NCI-H1105 treated with DMSO at 0.1 percent for 48 hours (cell line): Measurements from ENCODE around the gene ASTL.
A peak's percentile ranks its signal among the peaks of the same experiment; 100 is the strongest.
"Not testable (repeated sequence)": the region's sequence is repeated elsewhere in the genome, so short reads cannot be mapped to it uniquely, and the experiment has no call there.

Experiments
- DNase-seq: peaks from one replicate; lab custom pipeline; 2025; lab: John Stamatoyannopoulos, UW

Gene ASTL

DNA sequence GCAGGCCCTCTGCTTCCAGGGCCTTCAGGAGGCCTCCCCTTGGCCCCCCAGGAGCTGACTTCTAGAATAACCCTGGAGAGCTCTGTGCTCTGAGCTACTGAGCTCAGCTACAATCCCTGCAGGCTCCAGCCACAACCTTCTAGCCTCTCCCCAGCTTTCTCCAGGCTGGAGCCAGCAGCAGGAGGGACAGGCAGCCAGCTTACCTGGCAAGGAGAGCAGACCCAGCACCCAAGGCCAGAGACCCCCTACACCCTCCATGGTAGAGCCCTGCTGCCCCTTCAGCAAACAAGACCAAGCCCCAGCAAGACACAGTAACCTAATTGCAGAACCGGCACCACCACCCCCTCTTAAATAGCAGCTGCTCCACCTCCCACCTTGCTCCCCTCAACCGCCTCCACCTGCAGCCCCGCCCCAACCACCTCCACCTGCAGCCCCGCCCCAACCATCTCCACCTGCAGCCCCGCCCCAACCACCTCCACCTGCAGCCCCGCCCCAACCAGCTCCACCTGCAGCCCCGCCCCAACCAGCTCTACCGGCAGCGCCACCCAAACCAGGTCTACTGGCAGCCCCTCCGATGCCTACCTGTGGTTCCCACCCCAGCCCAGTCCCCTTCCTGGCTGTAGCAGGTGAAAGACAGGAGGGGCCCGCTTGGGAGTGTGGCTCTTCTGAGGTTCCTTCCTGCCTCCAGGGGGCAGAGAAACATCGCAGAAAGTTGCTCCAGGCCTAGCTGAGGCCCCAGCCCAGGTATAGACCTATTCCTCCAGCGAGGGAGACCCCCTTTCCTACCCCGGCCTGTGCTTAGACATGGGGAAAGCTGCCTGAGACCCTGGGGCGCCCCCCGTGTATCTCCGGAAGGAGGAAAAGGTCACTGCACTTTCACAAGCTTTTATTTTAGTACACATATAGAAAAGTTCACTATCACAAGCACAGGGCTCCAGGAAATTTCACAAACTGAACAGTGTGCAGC lies at the start of gene ASTL:
TSS of gene ASTL (minus strand) at position 324 of the 967 bp plus-strand sequence. CDS start at position 258, 66 bp downstream.
- peak; percentile 75 for DNase-seq

DNA sequence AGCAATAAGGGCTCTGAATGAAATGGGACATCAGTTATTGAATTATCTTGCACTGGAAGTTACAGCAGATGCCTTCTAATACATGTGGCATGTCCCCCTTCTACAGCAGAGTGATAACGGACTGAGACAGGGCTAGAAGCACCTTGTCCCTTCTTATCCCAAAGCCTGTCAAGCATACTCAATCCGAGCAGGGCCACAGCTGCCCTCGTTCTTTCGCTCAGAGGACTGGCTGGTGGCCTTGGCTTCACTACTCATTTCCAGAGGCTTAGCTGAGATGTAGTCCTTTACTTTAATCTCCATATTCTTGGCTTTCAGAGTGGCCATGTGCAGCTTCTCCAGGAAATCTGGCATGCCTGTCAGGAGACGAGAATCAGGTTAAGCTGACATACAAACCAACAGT lies 48.3 kb upstream of the ASTL start:
- no peak for DNase-seq

DNA sequence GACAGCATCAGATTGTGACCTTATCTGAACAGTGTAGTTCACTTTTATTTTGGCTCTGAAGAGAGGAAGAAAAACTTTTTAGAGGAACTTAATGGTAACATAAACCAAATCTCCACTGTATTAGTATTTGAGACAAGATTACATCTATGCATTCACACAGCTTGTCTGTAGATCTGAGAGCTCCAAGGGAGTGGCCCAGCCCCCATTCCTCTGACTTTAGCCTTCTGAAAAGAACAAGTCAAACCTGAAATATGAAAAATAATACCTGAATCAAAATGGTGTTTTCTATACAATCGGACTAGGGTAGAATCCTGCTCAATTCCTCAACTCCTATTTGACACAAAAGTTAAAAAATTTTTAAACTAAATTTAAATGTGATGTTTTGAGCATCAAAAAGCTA lies 47.2 kb upstream of the ASTL start:
- no peak for DNase-seq

DNA sequence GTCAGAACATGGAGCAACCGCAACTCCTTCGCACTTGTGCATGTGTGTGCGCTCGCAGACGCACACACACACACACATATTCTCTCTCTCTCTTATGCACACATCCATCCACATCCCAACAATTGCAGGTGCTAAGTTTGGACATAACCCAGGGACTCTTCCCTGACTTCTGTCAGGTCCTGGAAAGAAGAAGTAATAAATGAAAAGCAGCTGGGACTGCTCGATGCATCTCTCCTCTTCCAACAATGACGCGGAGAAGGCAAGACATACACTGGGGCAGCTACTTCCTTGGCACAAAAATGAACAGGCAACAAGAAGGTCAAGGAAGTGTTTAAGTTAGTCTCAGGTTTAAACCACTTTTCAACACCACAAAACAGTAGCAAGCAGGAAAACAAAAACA lies 46.7 kb upstream of the ASTL start:
- DNase-seq: no peak

DNA sequence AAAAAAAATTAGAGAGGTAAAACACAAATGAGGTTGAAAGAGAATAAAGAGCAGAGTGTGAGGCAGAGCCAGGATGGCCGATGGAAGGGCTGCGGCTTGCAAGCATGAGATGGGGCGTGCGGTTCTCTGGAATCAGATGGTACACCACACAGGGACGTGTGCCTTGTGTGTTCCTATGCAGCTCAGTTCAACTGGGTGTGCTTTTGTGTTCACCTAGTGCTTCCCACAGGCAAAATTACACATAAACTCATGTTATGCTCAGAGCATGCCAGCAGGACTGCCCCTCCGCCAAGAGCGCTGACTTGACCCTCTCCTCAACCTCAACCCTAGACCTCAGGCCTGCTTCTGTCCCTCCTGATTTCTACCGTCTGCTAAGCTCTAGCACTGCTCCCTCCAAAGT lies 45.9 kb upstream of the ASTL start:
- no peak for DNase-seq

DNA sequence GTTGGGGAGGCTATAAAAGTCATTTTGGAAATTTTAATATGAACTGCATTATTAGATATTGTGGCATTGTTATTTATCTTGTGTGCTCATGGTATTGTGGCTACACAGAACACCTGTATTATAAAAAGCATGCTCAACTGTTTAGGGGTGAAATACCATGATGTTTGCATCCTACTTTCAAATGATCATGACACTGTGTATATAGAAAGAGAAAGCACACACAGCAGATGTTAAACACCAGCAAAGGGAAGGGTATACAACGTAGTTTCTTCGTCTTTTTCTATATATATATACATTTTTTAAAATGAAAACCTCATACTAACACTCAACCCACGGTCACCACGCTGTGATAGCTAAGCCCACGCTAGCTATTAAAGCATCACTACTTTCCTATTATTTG lies 43.2 kb upstream of the ASTL start:
- DNase-seq: no peak

DNA sequence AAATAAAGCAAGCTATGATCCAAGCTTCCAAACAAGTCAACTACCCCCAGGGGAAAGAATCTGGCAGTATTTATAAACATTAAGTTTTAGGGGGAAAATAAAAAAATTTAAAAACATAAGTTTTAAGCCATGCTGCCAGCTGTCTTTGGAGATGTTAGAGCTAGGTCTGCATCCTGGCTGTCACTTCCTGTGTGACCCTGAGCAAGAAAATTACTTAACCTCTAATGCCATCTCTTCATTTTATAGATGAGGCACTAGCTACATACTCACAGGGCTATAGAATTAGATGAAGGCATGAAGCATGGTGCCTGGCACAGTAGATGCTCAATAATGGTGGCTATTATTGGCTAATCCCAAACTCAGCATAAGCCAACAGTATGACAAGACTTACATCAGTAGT lies 42.2 kb upstream of the ASTL start:
- DNase-seq: no peak

DNA sequence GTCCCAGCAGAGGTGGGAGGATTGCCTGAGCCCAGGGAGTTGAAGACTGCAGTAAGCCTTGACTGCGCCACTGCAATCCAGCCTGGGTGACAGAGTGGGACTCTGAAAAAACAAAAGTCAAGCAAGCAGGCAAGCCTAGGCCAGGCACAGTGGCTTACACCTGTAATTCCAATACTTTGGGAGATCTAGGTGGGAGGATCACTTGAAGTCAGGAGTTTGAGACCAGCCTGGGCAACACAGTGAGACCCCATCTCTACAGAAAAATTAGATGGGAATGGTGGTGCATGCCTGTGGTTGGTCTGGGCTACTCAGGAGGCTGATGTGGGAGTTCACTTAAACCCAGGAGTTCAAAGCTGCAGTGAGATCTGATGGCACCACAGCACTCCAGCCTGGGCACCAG lies 41.7 kb upstream of the ASTL start:
- DNase-seq: no peak

DNA sequence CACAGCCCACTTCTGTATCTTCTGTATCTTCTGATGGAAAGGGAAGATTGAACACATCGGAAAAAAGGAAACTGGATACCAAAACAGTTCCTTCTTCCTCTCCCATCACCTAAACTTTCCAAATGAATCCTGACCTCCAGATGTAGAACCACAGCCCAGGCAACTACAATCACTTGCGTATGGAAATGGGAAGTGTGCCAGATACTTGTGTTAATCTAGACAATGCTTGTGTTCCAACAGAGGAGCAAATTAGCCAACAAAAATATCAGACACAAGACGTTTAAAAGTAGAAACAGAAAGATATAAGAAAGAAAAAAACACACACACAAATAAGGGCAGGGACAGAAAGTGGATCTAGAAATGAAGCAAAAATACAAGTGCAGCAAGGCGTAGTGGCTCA lies 38.4 kb upstream of the ASTL start:
- DNase-seq: no peak

DNA sequence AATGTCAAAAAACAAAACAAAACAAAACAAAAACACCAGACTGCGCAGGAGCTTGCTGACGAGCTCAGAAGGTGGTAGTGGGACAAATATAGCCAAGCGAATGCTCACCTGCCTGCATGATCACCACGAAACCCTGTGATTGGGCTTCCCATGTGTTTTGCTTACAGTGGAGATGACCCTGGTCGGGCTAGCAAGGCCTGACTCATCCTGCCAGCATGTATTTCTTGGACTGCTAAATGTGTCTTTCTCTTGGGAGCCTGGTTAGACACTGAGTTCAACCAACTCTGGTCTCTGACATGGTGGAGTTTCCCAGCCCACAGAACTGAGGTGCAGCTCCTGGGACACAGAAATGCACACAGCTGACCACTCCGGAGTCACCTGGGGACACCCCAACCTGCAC lies 37.6 kb upstream of the ASTL start:
- no peak for DNase-seq

DNA sequence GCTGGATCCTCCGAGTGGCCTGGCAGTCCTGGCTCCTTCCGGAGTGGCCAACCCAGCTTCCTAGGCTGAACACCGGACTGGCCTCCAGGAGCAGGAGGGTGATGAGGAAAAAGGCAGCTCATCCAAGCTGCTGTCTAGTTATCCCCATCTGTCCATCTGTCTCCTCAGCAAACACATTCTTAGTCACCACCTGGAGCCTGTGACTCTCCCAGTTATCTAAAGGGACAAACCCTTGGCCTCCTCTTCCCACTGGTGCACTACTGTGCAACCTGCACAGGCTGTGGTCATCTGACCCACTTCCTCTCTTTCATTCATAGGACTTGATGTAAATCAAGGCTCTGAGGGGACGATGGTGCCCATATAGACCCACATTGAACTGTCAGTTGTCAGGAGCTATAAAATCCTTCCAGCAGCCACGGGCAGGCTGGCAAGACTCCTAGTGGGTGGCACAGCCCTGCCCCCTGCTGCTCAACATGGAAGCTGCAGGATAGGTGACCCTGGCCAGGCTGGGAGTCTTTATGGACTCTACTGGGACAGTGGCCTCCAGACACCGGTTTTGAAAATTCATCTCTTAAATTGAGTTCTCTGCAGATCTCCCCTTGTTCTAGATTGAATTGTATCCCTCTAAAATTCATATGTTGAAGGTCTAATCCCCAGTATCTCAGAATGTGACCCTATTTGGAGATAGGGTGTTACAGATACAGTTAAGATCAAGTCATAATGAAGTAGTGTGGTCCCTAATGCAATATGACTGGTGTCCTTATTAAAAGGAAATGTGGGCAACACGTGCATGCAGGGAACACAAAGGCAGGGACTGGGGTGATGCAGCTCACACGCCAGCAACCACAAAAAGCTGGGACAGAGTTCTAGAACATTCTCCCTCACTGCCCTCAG lies 36.2 kb upstream of the ASTL start:
- peak; percentile 56 for DNase-seq

DNA sequence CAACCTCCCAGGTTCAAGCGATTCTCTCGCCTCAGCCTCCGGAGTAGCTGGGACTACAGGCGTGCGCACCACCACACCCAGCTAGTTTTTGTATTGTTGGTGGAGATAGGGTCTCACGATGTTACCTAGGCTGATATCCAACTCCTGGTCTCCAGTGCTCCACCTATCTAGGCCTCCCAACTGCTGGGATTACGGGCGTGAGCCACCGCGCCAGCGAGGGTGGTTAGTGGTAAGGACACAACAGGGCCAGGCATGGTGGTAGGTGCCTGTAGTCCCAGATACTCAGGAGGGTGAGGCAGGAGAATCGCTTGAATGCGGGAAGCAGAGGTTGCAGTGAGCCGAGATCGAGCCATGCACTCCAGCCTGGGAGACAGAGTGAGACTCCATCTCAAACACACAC lies 33.5 kb upstream of the ASTL start:
- DNase-seq: no peak

DNA sequence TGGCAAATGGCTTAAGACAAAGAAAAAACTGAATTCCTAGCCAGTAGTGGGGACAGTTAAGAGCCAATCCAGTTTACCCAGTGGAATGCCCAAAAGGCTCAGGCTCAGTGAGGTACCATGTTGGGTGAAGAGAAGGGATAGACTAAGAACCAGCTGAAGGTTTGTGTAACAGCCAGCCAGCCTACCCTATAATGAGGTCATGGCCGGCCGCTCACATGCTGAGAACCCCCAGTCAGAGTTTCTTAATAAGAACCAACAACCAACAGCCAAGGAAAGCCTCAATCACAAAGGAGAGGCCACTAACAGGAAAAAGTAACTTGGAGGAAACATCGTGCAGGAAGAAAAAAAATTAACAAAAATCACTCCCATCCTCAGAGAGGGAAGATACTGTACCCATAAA lies 32.3 kb upstream of the ASTL start:
- no peak for DNase-seq

DNA sequence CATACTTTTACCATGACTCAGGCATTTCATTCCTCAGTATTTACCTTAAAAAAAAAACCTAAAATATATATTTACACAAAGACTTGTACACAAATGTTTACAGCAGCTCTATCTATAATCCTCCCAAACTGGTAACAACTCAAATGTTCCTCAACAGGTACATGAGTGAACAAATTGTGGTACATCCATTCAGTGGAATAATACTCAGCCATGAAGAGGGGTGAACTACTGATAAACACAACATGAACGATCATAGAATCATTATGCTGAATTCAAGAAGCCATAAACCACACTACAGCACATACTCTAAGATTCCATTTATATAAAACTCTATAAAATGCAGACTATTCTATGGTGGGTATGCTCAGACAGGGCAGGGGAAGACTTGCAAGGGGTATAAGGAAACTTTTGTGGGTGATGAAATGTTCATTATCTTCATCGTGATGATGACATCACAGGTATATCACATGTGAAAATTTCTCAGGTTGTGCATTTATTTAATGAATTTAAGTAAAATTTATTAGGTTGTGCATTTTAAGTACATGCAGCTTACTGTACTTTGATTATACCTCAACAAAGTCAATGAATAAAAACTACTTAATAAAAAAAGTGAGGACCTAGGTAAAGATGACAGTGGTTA lies 31.7 kb upstream of the ASTL start:
- no peak for DNase-seq

DNA sequence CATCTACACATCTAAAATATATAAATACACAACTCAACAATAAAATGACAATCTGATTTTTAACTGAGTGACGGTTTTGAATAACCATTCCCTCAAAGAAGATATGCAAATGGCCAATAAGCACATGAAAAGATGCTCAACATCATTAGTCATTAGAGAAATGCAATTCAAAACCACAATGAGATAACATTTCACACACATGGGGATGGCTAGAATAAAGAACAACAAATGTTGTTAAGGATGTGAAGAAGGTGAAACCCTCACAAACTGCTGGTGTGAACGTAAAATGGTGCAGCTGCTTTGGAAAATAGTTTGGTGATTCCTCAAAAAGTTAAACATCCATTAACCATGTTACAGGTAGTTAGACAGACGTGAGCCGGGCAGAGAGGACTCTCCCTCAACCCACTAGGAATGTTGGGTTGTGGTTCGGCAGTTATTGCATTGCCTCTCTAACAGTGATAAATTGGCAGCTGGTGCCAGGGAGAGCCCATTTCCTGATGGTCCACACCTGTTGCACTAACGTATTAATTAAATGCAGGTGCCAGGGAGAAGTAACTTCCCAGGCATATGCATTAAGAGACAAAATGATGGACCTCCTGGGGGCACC lies 29.2 kb upstream of the ASTL start:
- DNase-seq: peak; percentile 53

DNA sequence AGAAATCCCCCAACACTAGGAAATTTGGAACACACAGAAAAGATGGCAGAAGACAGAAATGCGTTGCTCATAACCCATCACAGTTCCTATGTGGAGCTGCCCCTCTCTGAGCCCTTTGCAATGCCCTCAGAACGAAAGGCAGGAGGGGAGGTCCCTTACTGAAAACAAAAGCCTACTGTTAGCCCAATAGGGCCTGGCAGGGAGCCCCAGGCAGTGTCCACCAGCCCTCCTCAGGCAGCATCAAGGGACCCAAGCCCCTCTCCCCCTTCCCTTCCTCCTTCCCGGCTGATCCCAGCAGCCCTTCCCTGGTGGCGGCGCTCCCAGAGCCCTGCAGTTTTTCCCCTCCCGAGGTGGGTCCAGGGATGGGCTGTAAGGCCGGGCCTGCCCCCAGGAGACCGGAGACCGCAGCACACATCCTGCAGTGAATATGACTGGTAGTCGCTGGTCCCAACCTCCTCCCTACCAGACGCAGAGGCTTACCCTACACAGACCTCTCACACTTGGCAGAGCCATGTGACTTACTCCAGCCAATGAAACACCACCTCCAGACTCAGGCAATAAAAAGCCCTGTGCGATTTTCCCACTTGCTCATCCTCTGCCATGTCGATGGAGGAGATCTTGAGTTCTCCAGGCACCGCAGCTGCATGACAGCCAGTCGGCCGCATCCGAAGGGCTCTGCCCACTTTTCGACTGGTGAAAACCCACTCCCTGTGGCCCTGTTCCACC lies 26.3 kb upstream of the ASTL start:
- DNase-seq: no peak

DNA sequence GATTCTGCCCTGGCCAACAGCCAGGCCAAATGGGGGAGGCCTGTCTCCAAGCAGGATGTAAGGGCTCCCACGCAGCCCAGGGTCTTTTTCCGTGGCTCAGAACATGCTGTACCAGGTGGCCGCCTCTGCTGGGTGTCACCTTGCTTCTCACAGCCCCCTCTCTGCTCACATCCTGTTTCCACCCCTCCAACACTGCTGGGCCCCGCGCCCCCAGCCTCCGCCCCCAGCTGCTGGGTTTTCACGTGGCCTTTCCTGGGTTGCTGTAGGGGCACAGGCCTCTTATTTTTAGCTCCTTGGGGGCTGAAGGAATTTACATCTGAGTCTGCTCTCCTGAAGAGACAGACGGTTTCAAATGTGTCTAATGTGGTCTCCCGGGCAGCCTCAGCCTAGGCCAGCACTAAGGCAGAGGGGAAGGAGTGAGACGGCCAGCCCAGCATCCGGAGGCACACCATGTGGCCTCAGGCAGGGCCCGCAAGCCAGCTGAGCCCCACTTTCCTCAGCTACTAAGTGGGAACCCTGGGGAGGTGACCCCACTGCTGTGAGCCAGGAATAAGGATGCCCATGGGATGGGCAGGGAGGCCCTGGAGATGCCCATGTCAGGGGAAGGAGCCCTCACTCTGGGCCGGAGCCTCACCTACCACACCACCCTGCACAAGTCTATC lies 25.6 kb upstream of the ASTL start:
- DNase-seq: no peak

DNA sequence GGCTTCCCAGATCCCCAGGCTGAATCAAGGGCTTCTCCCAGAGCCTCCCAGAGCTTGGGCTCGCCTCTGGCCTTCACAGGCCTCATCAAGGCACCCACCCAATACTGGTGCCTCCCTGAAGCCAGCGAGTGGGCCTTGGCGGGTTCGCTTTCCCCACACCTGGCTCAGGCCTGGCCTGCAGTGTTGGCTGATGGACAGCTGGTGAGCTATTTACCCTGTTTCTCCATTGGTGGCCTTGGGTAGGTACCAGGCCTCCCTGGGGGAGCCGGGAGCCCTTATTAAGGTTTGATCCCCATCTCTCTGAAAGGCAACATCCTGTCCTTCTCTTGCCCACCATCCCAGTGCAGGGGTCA lies 25.1 kb upstream of the ASTL start:
- DNase-seq: no peak

DNA sequence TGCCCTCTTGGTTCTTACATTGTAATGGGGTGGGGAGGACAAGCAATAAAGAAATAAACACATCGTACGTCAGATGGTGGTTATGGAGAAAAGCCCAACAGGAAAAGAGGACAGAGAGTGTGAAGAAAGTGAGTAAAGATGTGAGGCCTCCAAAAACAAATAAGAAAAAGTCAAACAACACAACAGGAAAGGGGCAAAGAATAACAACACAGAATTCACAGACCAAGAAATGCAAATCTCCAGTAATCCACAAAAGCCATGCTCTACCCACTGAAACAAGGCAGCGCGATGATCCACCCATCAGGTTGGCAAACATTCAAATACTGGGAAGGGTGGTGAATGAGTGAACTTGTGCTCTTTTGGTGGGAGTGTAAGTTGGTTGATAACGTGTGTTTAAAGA lies 23.6 kb upstream of the ASTL start:
- DNase-seq: no peak

DNA sequence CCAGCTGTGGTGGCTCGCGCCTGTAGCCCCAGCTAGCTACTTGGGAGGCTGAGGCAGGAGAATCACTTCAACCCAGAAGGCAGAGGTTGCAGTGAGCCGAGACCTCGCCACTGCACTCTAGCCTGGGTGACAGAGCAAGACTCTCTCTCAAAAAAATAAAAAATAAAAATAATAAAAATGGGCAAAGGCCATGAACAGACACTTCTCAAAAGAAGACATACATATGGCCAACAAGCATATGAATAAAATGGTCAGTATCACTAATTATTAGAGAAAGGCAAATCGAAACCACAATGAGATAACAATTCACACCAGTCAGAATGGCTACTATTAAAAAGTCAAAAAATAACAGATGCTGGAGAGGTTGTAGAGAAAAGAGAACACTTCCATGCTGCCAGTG lies 22.1 kb upstream of the ASTL start:
- DNase-seq: not testable (repeated sequence)
